Left cardiac atrium (tissue), 4 donors: Measurements from ENCODE around the gene EFCAB8. TPM values are rescaled to one million over a fixed set of nuclear protein-coding genes. Genes with fewer than 3 reads are reported as not detected.
"Not testable (repeated sequence)": the region's sequence is repeated elsewhere in the genome, so short reads cannot be mapped to it uniquely, and the experiment has no call there.

Source experiments
- ATAC-seq, 2 donors: fragments of 200-7000 bp; cut with Tn5 transposase; one replicate each; pipeline ENCODE4 v1.9.1; 2020; ENCODE audit warnings: mild to moderate bottlenecking in 2 of 2, moderate library complexity in 2 of 2
- DNase-seq: peaks from one replicate; pipeline ENCODE4 v3.0.0-alpha.2; 2020
- intact Hi-C, 2 donors: fragments of 100-400 bp; cut with DNase I; formaldehyde crosslinking; loops; one replicate each; pipeline versions ENCODE4 v1.14.1 to v1.15.1; 2022 to 2023
- total RNA-seq, 2 donors: library from RNA; stranded (reverse); fragmentation: NEBNext Ultra II Directional; extraction: Animal tissue kit (Norgen Biotek cat#: 25700); gene quantifications; one replicate each; pipeline ENCODE4 v1.2.1, GENCODE V29; 2021
- donor health status: DM: no; HTN: yes; CAD: no.
- donor health status: DM: no; HTN: yes; CAD: no; lungs with severe emphysema.
- donor health status: DM: yes; HTN: yes; CAD: no.
- donor health status: Dilated cardiomyopathy.

EFCAB8 gene
- total RNA-seq, 2 donors from 2014 or later, result 0.18 TPM; not detected in 1

DNA sequence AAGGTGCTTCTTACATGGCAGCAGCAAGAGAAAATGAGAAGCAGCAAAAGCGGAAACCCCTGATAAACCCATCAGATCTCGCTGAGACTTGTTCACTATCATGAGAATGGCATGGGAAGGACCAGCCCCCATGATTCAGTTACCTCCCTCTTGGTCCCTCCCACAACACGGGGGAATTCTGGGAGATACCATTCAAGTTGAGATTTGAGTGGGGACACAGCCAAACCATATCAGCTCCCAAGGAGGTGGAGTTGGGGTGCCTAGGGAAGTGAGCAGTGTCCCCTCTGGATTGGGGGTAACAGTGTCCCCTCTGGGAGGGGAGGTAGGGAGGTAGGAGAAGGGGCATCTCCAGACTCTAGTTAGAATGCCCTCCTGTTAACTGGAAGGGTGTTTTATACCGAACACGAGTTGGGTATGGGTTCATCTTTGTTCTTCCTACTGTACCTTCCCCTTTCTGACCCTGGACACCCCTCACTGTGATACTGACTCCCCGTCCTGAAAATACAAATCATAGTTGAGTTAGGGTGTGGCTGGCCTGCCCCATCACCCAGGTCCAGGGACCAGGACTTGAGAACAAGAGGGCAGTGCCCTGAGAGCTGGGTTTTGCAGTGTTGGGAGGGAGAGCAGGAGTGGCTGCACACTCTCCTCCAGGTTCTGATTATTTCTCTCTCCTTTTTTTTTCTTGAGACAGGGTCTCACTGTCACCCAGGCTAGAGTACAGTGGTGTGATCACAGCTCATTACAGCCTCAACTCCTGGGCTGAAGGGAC is 62.0 kb downstream of the EFCAB8 start:
- DNase-seq, result no peak

DNA sequence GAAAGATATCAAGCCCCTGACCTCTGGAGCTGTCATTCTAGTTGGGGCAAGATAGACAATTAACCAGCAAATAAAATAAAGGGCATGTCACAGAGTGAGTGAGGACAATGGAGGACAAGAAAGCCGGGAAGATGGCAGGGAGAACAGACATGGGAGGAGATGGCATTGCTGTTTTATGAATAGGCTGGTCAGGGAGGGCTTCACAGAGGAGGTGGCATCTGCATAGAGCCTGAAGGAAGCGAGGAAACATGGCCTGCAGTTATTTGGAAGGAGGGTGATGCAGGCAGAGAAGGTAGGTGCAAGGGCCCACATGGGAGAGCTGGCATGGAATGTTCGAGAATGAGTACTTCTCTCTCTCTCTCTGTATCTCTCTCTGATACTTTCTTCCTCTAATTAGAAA is 63.7 kb downstream of the EFCAB8 start:
- DNase-seq, result no peak
- no peak for ATAC-seq

More for the DNA sequence above, 62.0 kb downstream of the EFCAB8 start:
- ATAC-seq, result no peak
- intact Hi-C loops, result no loop called here

DNA sequence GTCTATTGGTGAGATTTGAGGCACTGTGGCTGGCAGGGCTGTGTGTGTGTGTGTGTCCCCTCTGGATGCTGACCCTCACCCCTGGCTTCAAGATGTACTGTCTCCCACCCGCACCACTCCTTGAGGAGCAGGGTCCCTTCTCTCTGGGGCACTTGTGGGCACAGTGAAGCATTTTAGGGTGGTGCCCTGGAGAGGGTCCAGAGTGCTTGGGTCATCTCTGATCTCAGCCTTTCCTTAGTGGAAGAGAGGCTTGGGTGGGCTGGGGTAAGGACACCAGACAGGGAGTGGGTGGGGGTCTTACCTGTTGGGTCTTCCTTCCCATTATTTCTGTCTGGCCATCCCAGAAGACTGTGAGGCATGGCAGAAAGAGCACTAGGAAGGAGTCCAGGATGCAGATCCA is 66.1 kb downstream of the EFCAB8 start:
- DNase-seq, result no peak
- no peak for ATAC-seq
- intact Hi-C loops, result no loop called here

More for the DNA sequence above, 63.7 kb downstream of the EFCAB8 start:
- intact Hi-C loops, result no loop called here

DNA sequence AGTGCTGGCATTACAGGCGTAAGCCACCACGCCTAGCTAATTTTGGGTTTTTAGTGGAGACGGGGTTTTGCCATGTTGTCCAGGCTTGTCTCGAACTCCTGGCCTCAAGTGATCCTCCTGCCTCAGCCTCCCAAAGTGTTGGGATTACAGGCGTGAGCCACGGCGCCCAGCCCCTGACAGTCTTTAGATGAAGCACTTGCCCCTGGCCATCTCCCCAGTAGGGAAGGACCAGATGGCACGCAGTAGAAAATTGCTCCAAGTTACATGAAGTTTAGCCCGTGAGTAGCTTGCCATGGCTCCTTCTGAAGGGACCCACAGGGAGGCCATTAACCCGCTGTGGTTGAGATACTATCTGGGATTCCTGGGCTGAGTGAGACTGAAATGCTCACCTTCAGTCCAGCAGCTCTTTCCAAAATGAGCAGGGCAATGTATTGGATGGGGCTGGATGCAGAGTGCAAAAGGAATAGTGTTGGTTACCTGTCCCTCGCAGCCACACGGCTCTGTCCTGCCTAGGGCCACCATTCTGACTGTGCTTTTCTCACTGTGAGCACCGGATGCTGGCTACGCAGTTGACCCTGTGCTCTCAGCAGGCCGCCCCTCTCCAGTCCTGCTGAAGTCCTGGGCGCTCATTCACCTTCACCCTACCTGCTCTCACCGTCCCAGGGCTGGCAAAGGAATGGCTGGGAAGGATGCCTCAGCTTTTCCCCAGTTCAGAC is 66.9 kb downstream of the EFCAB8 start:
- no peak for ATAC-seq
- no peak for DNase-seq
- intact Hi-C loops, result no loop called here

DNA sequence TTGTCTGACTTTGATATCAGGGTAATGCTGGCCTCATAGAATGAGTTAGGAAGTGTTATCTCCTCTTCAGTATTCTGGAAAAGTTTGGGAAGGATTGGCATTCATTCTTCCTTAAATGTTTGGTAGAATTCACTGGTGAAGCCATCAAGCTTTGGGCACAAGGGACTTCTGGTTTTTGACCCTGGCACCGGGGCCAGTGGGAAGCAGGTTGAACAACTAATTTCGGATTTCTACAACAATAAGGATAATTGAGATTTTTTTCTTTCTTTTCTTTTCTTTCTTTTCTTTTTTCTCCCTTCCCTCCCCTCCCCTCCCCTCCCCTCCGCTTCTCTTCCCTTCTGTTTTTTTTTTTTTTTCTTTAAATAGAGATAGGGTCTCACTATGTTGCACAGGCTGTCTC is 70.4 kb downstream of the EFCAB8 start:
- intact Hi-C loops, result no loop called here
- DNase-seq (no peak), ATAC-seq (no peak)

DNA sequence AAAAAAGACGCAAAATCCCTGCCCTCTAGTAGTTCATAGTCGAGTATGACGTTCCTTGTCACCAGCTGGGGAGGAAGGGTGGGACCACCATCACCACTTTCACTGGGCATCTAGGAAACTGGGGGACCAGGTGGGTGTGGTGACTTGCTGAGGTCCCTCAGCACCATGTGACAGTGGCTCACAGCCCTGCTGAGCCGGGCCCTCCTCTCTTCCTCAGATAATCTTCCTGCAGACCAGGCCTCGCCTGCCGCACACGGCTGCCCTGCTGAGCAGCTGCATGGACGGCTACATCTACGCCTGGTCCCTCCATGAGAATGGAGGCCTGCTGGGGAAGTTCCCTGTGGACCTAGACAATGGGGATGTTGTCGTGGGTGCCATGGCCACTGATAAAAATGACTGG is 71.5 kb downstream of the EFCAB8 start:
- DNase-seq (no peak), ATAC-seq (no peak)
- intact Hi-C loops, result no loop called here

DNA sequence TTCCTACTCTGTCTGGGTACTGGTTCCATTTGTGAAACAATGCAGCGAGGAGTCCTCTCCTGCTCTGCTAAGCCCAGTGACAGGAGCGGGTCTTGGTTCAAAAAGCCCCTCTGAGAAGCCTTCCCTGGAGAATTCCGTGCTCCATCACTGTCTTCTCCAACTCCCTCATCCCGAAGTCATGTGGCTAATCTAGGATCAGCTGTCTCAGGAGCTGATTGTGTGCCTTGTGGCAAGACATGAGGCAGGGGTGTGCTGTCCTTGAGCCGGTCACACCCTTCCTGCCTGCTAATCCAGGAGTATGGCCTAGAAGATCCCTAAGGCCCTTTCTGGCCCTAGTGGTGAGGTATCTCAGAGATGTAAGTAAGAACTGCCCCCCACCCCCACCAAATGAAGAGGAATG is 72.0 kb downstream of the EFCAB8 start:
- intact Hi-C loops, result no loop called here
- ATAC-seq (no peak), DNase-seq (no peak)

DNA sequence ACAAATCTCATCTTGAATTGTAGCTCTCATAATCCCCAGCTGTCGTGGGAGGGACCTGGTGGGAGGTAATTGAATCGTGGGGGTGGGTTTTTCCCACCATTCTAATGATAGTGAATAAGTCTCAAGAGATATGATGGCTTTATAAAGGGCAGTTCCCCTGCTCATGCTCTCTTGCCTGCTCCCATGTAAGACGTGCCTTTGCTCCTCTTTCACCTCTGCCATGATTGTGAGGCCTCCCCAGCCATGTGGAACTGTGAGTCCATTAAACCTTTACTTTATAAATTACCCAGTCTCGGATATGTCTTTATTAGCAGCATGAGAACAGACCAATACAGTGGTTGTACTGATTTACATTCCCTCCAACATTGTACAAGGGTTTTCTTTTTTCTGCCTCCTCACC is 75.9 kb downstream of the EFCAB8 start:
- DNase-seq (no peak), ATAC-seq (no peak)
- intact Hi-C loops, result no loop called here

DNA sequence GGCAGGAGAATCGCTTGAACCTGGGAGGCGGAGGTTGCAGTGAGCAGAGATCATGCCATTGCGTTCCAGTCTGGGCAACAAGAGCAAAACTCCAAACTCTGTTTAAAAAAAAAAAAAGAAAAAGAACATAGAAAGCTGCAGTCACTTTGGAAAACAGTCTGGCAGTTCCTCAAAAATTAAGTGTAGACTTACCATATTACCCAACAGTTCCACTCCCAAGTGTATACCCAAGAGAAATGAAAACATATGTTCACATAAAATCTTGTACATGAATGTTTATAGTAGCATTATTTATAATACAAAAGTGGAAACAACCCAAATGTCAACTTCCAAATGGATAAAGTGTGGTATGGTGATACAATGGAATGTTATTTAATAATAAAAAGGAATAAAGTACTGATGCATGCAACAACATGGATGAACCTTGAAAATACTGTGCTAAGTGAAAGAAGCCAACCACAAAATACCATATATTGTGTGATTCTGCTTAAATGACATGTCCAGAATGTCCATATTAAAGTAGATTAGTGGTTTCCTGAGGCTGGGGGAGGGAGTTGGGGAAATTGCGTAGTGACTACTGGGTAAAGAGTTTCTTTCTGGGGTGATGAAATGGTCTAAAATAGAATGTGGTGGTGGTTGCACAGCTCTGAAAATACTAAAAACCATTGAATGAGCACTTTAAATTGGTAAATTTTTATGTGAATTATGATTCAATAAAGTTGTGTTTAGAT is 82.6 kb downstream of the EFCAB8 start:
- ATAC-seq, result no peak
- intact Hi-C loops, result no loop called here
- no peak for DNase-seq

DNA sequence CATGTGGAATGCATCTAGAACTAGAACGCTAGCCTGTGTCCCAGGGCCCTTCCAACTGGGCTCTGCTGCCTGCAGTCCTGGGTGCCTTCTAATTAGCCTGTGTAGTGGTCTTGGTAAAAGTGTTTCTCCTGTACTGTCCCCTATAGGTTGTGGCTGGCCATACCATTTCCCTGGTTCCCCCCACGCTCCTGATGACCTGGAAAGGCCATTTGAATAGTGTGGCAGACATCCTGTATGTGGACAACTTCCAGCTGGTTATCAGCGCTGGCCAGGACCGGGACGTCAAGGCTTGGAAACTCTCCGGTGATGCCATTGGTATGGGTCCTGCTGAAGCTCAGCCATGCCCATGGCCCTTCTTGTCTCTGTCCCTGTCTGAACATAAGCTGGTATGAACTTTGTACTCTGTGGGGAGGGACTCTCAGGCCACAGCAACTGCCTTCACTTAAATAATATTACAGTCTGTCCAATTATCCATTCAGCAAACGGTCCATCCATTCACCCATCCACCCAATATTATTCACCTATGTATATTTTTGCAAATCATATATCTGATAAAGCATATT is 84.8 kb downstream of the EFCAB8 start:
- no peak for ATAC-seq
- intact Hi-C loops, result no loop called here
- DNase-seq, result no peak

DNA sequence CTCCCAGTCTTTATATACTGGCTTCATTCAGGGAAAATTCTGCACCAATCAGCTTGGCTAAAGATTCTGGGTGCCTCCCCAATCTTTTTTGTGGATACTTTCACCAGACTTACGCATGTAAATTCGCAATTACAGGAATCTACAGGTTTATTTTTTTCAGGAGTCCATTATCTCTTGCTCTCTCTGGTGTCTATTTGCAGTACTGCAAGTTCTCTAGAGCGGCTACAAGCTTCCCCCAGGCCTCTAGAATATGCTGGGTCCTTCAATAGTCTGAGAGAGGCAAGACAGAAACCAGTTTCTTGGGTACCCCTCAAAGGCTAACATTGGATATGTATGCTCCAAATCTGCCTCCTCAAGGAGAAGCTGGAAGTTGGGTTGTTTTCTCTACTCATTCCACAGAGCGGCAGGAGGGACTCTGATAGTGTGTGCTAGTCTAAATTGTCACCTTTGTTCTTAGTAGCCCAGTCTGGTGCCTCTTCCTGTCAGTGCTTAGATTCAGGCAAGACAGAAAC is 87.0 kb downstream of the EFCAB8 start:
- DNase-seq (no peak), ATAC-seq (no peak)
- intact Hi-C loops, result no loop called here

DNA sequence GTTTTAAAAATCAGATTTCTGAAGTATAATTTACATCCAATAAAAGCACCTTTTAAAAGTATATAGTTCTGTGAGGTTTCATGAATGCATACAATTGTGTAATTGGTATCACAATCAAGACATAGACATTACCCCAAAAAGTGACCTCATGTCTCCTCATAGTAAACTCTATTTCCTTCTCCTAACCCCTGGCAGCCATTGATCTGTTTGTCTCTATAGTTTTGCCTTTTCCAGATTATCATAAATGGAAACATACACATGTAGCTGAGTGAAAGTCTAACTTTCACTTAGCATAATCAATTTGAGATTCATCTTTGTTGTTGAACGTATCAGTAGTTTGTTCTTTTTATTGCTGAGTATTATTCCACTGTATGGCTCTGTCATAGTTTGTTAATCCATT is 87.9 kb downstream of the EFCAB8 start:
- intact Hi-C loops, result no loop called here
- no peak for ATAC-seq
- no peak for DNase-seq

DNA sequence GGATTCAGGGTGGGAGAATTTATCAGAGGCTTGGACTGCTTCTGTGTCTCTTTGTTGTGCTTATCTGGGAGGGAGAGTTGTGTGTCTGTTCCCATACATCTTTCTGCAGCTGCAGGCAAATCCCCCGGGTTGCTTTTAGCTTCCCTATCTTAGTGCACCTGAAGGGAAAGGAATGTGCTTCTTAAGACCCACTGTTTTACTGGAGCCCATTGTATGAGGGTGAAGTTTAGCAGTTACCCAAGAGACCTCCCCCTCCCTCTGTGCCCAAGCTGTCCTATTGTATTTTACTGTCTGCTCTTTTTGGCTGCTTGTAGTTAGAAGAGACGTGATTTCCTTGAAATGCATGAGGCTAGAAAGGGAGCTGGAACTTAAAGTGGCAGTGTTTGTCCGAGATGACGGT is 91.8 kb downstream of the EFCAB8 start:
- DNase-seq, ATAC-seq, intact Hi-C loops: not testable (repeated sequence)

DNA sequence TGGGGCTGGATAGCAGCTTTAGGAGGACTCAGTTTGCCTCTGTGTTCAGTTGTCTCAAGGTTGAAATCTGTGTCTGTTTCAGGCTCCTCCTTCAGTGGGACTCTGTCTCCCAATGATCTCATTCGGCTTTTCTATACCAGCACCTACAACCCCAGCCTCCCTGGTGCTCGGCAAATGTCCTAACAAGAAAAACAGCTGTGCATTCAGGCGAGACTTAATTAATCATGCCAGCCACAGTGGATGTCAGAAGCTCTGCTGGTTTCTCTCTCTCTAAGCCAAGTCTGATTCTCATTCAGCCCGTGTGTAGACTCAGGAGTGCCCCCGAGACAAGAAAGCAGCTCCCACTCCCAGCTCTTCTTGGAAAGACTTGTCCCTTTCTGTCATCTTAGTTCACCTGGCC is 98.7 kb downstream of the EFCAB8 start:
- intact Hi-C loops, result no loop called here
- ATAC-seq, result no peak
- no peak for DNase-seq

DNA sequence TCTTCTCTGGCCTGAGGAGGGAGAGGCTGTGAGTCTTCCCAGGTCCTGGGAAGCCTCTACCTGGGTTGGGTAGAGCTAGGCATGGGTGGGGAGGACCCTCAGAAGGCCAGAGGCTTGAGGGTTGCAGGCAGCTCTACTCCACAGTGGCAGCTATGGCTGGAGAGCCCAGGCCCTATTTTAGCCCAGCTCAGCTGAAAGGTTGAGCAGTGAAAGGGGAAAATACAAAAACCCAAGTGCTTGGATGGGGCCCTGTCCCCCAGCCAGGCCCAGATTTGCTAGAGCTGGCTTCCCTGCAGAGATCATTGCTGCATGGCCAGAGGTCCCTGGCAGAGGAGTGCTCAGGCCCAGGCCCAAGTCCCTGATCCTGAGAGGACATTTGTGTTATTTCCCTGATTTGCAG is 99.9 kb downstream of the EFCAB8 start:
- DNase-seq (no peak), ATAC-seq (no peak)
- intact Hi-C loops, result no loop called here

DNA sequence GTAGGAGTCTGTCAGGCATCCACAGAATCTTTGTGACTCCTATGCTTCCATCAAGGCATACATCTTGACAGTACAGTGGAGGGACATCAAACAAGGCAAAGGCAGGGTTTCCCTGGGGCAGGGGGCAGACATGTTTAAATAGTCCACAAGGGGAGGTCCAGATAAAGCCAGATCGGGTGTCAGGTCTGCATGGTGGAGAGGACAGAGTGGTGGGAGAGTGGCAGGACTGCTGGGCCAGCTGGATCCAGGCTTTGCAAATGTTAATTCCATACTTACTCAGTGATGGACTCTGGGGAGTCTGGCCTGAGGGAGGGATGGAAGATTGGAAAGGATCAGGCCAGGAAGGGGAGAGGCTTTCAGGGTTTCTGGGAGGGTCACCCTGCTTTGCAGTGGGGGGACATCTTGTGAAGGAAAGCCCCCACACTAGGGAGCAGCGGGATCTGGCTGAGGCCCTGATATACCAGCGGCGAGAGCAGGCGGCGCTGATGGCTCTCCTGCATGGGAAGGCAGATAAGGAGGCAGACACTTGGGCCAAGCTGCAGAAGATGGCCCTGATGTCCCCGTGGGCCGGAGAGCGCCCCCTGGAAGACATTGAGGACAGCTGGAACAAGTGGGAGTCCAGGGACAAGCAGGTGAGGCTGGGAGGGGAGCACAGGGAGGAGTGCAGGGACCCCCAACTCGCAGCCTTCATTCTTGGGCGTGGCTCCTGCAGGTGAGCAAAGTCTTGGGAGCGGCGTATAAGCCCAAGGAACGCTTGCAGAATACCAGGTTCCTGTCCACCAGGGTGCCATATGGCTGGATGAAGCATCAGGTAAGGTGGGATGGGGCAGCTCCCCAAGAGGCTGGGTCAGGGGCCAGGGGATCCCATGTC is 100.9 kb downstream of the EFCAB8 start:
- no peak for ATAC-seq
- intact Hi-C loops, result no loop called here
- DNase-seq, result no peak

DNA sequence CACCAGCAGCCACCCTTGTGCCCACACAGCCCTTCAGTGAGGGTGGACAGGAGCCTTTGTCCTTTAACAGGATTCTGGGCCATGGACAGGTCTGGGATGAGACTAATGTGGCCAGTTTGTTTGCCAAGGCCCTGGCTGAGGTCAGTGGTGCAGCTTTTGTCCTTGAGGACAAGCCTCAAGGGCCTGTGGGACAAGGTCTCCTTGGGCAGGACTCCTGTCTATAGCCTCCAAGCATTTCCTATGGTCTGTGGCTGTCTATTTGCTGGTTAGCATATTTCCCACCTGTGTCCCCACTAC is 101.4 kb downstream of the EFCAB8 start:
- intact Hi-C loops, result no loop called here
- DNase-seq (no peak), ATAC-seq (no peak)

DNA sequence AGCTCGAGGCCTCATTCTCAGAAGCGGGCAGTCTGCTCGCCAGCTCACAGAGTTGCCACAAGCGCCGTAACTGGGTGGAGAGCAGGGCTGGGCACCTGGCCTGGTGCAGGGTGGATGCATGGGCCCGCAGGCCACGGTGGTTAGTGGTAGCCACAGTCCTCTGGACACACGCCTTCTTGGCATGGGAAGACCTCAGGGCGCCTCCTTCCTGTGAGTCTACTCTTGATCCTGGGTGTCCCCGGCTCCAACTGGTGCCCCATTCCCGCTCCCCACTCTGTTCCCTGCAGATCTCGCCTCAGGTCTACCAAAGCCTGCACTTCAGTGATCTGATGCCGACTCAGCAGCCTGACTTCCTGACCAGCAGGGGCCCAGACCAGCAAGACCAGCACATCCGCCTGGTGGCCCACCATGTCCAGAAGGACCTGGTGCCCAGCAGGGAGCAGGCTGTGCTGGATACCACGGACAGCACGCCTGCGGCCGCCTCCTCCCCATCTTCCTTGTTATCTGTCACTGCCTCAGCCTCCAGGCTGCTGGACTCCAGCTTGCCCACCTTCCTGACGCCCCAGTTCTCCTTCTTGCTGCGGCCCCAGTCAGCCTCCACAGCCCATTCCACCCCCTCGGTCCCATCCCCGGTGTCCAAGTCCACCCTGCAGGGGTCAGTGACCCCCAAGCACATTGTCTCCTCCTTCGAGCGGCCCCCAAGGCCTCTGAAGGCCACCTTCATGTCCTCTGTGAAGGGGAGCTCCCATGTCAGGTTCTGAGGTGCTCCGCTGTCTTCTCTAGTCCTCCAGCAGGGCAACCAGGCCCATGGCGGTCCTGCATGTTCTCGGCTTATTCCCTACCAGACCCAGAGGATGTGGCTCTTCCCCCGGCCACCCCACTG is 102.4 kb downstream of the EFCAB8 start:
- no peak for DNase-seq
- intact Hi-C loops, result no loop called here

More for the DNA sequence above, 102.4 kb downstream of the EFCAB8 start:
- ATAC-seq, result no peak
